Neural progenitor cell (in vitro differentiated cells): ENCODE data around the gene TARS1. TPM values are rescaled to one million over a fixed set of nuclear protein-coding genes. Genes with fewer than 3 reads are reported as not detected.

Source experiments
- DNase-seq: peaks from one replicate; pipeline ENCODE4 v3.0.0-alpha.2; 2016; ENCODE audit warnings: low spot score
- H2AFZ ChIP-seq: fragments of 200-600 bp; sonication (generic); replicated peaks from 2 replicates; pipeline ENCODE4 v1.6.1; 2016; ENCODE audit warnings: antibody characterized with exemption
- H3F3A ChIP-seq: fragments of 200-600 bp; sonication (generic); 2 replicates; pipeline ENCODE4 v1.6.1; 2016; ENCODE audit warnings: antibody characterized with exemption, low read depth
- H3K27ac ChIP-seq: fragments of 200-600 bp; sonication (generic); 2 replicates; pipeline ENCODE4 v1.5.1; 2016; ENCODE audit warnings: mild to moderate bottlenecking
- H3K27me3 ChIP-seq: fragments of 200-600 bp; sonication (generic); 2 replicates; pipeline ENCODE4 v1.6.1; 2016; ENCODE audit warnings: mild to moderate bottlenecking, moderate library complexity
- H3K36me3 ChIP-seq: fragments of 200-600 bp; sonication (generic); 2 replicates; pipeline ENCODE4 v1.5.1; 2016
- H3K4me1 ChIP-seq: fragments of 200-600 bp; sonication (generic); 2 replicates; pipeline ENCODE4 v1.6.1; 2016; ENCODE audit warnings: mixed run types
- H3K4me2 ChIP-seq: fragments of 200-600 bp; sonication (generic); 2 replicates; pipeline ENCODE4 v1.6.1; 2016
- H3K4me3 ChIP-seq: fragments of 200-600 bp; sonication (generic); 2 replicates; pipeline ENCODE4 v1.5.1; 2016
- H3K79me2 ChIP-seq: fragments of 200-600 bp; sonication (generic); 2 replicates; pipeline ENCODE4 v1.6.1; 2016; ENCODE audit warnings: low read depth
- H3K9ac ChIP-seq: fragments of 200-600 bp; sonication (generic); 2 replicates; pipeline ENCODE4 v1.6.1; 2016
- H3K9me3 ChIP-seq: fragments of 200-600 bp; sonication (generic); 2 replicates; pipeline ENCODE4 v1.5.1; 2016; ENCODE audit warnings: low read depth
- H4K20me1 ChIP-seq: fragments of 200-600 bp; sonication (generic); 2 replicates; pipeline ENCODE4 v1.6.1; 2016; ENCODE audit warnings: low read depth
- H3K27ac Mint-ChIP-seq: 3 replicates; pipeline ENCODE4 v1.8.0; 2021; ENCODE audit warnings: mixed read lengths
- H3K27me3 Mint-ChIP-seq: 2 replicates; pipeline ENCODE4 v1.8.0; 2022; ENCODE audit warnings: low read depth, mild to moderate bottlenecking, inconsistent platforms, moderate library complexity, mixed read lengths; ENCODE audit not compliant: insufficient read depth
- H3K36me3 Mint-ChIP-seq: 3 replicates; pipeline ENCODE4 v1.8.0; 2021; ENCODE audit warnings: mixed read lengths
- H3K4me1 Mint-ChIP-seq: 3 replicates; pipeline ENCODE4 v1.8.0; 2021; ENCODE audit warnings: mixed read lengths
- H3K4me3 Mint-ChIP-seq: 3 replicates; pipeline ENCODE4 v1.8.0; 2021; ENCODE audit warnings: mild to moderate bottlenecking, moderate library complexity, mixed read lengths
- H3K9me3 Mint-ChIP-seq: 3 replicates; pipeline ENCODE4 v1.8.0; 2020; ENCODE audit warnings: mixed read lengths
- EZH2 ChIP-seq: fragments of 200-600 bp; sonication (generic); IDR thresholded peaks from 2 replicates; pipeline ENCODE4 v1.6.1; 2017; ENCODE audit warnings: antibody characterized with exemption, mild to moderate bottlenecking, moderate library complexity
- EZH2phosphoT487 ChIP-seq: fragments of 200-600 bp; sonication (generic); IDR thresholded peaks from 2 replicates; pipeline ENCODE4 v1.6.1; 2017; ENCODE audit warnings: antibody characterized with exemption
- total RNA-seq: library from RNA; depleted of rRNA; stranded (reverse); fragments of >200 nt; gene quantifications from 2 replicates; pipeline ENCODE4 v1.2.3, GENCODE V29; 2015; ENCODE audit warnings: low replicate concordance
- TF ChIP-seq, protein P1 (sequence below): fragments of 200-600 bp; sonication (generic); IDR thresholded peaks from 2 replicates; pipeline ENCODE4 v1.5.1; 2017; ENCODE audit warnings: antibody characterized with exemption, mild to moderate bottlenecking

TARS1 gene
- total RNA-seq, 1 donor from 2014 or later = 123 TPM

DNA sequence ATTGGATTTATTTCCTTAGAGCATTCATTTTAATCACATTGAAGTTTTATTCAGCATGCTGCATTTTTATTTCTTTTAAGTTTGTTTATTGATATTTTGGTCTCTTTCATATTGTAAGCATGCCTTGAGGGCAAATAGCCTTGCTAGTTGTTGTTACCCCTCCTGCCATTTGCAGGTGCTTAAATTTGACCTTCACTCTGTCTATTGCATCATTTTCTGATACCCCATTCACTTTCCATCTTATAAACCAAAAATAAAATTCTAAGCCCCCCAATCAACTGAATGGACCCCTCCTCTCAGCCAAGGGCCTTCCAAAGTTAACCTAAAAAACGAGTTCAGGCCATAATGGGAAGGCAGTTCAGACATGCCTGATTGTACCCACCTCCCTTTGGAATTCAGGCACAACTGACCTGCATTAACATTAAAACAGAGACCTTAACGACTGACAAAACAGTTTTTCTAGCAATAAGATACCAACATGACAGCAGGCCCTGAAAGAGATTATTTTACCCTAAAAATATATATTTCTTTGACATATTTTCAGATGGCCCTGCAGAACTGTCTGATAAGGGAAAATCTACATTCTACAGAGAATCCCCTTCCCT is 32.1 kb downstream of the TARS1 start:
- peaks cover 3% of the 10 kb centered on the region for H3K36me3 ChIP-seq
- no peaks in the 10 kb centered on the region for H3K27me3 ChIP-seq
- H3K4me1 Mint-ChIP-seq = no peaks in the 10 kb centered on the region
- peaks cover 46% of the 10 kb centered on the region for H3K36me3 Mint-ChIP-seq
- H3K27ac Mint-ChIP-seq = no peak overlapping the region
- H3K9me3 Mint-ChIP-seq = no peaks in the 10 kb centered on the region
- H3K27me3 Mint-ChIP-seq = no peaks in the 10 kb centered on the region
- H3F3A ChIP-seq = no peaks in the 10 kb centered on the region
- no peak overlapping the region for H3K4me2 ChIP-seq
- no peaks in the 10 kb centered on the region for H3K9me3 ChIP-seq
- no peaks in the 10 kb centered on the region for H4K20me1 ChIP-seq
- H3K27ac ChIP-seq = no peak overlapping the region
- no peaks in the 10 kb centered on the region for H3K79me2 ChIP-seq
- DNase-seq = no peak
- H2AFZ ChIP-seq = no peak overlapping the region
- H3K4me3 ChIP-seq = no peak overlapping the region
- no peak overlapping the region for H3K4me3 Mint-ChIP-seq
- TF ChIP-seq EZH2phosphoT487 (no peak), EZH2 (no peak)
- TF ChIP-seq, protein P1, sequence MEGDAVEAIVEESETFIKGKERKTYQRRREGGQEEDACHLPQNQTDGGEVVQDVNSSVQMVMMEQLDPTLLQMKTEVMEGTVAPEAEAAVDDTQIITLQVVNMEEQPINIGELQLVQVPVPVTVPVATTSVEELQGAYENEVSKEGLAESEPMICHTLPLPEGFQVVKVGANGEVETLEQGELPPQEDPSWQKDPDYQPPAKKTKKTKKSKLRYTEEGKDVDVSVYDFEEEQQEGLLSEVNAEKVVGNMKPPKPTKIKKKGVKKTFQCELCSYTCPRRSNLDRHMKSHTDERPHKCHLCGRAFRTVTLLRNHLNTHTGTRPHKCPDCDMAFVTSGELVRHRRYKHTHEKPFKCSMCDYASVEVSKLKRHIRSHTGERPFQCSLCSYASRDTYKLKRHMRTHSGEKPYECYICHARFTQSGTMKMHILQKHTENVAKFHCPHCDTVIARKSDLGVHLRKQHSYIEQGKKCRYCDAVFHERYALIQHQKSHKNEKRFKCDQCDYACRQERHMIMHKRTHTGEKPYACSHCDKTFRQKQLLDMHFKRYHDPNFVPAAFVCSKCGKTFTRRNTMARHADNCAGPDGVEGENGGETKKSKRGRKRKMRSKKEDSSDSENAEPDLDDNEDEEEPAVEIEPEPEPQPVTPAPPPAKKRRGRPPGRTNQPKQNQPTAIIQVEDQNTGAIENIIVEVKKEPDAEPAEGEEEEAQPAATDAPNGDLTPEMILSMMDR = no peak
- H3K4me1 ChIP-seq = no peaks in the 10 kb centered on the region
- H3K9ac ChIP-seq = no peak overlapping the region

DNA sequence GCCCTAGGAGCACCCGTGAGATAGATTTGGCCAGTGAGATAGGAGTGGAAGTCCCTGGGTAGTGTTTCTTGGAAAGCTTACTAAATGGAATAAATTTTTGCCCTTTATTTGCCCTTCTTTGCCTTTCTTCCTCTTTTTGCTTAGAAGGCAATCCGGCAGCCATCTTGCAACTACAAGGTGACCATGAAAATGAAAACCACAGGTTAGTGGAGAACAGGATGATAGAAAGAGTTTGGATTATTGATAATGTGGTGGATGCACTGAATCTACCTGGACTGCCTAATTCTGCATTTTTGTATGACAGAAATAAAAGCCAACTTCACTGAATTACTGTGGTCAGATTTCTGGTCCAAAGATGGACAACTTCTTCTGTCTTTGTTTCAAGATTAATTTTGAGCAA is 33.2 kb downstream of the TARS1 start:
- Histone ChIP-seq H3K79me2 (no peaks in the 10 kb centered on the region), H3K9ac (no peak overlapping the region), H3K4me2 (no peak overlapping the region), H4K20me1 (no peaks in the 10 kb centered on the region), H2AFZ (no peak overlapping the region), H3K4me3 (no peak overlapping the region), H3K4me1 (no peaks in the 10 kb centered on the region), H3K9me3 (no peaks in the 10 kb centered on the region), H3K27me3 (no peaks in the 10 kb centered on the region), H3F3A (no peaks in the 10 kb centered on the region), H3K36me3 (peaks cover 3% of the 10 kb centered on the region), H3K27ac (no peak overlapping the region)
- no peak overlapping the region for H3K4me3 Mint-ChIP-seq
- DNase-seq = no peak
- H3K9me3 Mint-ChIP-seq = no peaks in the 10 kb centered on the region
- peaks cover 47% of the 10 kb centered on the region for H3K36me3 Mint-ChIP-seq
- no peak overlapping the region for H3K27ac Mint-ChIP-seq
- TF ChIP-seq, protein P1 = no peak
- no peak for TF ChIP-seq EZH2phosphoT487
- TF ChIP-seq EZH2 = no peak
- no peaks in the 10 kb centered on the region for H3K4me1 Mint-ChIP-seq
- no peaks in the 10 kb centered on the region for H3K27me3 Mint-ChIP-seq

DNA sequence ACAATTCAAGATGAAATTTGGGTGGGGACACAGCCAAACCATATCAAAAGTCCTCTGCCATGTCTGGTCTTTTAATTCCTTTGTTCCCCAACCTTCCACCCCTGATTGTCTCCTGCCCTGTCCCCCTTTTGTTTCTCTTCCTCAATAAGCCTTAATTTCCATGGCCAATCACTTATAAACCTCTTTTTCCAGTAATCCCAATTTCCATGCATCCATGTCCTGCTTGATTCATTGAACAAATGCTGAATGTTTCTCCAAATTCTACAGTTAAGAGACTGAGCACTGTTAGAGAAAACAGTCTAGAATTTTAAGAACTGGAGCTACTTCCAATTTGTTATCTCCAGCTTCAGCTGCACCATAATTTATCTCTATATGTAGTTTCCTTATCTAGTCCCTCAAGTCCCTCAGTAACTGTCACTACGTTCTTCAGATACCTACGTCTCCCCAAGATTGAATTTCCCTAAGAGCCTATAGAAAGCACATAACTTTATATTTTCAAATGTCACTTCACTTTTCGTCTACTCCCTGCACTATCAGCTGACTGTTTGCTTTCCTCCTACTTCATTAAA is 34.2 kb downstream of the TARS1 start:
- no peaks in the 10 kb centered on the region for H3K9me3 ChIP-seq
- H3K4me3 ChIP-seq = no peak overlapping the region
- Mint-ChIP-seq H3K4me3 (no peak overlapping the region), H3K4me1 (no peaks in the 10 kb centered on the region), H3K27me3 (no peaks in the 10 kb centered on the region), H3K9me3 (no peaks in the 10 kb centered on the region), H3K36me3 (peaks cover 50% of the 10 kb centered on the region), H3K27ac (no peak overlapping the region)
- TF ChIP-seq EZH2phosphoT487 = no peak
- TF ChIP-seq, protein P1 = no peak
- TF ChIP-seq EZH2 = no peak
- H3K4me1 ChIP-seq = no peaks in the 10 kb centered on the region
- no peak overlapping the region for H3K9ac ChIP-seq
- no peaks in the 10 kb centered on the region for H3K36me3 ChIP-seq
- H3K27me3 ChIP-seq = no peaks in the 10 kb centered on the region
- H3K79me2 ChIP-seq = no peaks in the 10 kb centered on the region
- no peaks in the 10 kb centered on the region for H3F3A ChIP-seq
- DNase-seq = no peak
- H2AFZ ChIP-seq = no peak overlapping the region
- H3K27ac ChIP-seq = no peak overlapping the region
- no peak overlapping the region for H3K4me2 ChIP-seq
- no peaks in the 10 kb centered on the region for H4K20me1 ChIP-seq
